Erythroblast (primary cell): ENCODE results near the gene IRX3.

ENCODE experiments used
- GATA1 ChIP-seq: IDR thresholded peaks from 2 replicates; pipeline ENCODE4 v1.6.1; 2011; ENCODE audit warnings: low read depth, mild to moderate bottlenecking, control low read depth, low read length, moderate library complexity
- POLR2A ChIP-seq: IDR thresholded peaks from 2 replicates; pipeline ENCODE4 v1.6.1; 2011; ENCODE audit warnings: mild to moderate bottlenecking, low read length

GRCh38 chr16:54233615-54234014 lies 53.0 kb downstream of the IRX3 start:
- TF ChIP-seq POLR2A (no peak), GATA1 (no peak)
